BE2C (cell line): ENCODE results near the gene SEC22C.
A peak's percentile ranks its signal among the peaks of the same experiment; 100 is the strongest.

Experiments used
- DNase-seq: peaks from one replicate; pipeline ENCODE4 v3.0.0-alpha.2; 2020
- H3K27me3 ChIP-seq: fragments of 250-450 bp; sonication (Bioruptor Pico); 2 replicates; pipeline ENCODE4 v1.5.1; 2020; ENCODE audit warnings: mild to moderate bottlenecking
- H3K36me3 ChIP-seq: fragments of 250-450 bp; sonication (Bioruptor Pico); 2 replicates; pipeline ENCODE4 v1.5.1; 2020; ENCODE audit warnings: mild to moderate bottlenecking
- H3K4me1 ChIP-seq: fragments of 250-450 bp; sonication (Bioruptor Pico); 2 replicates; pipeline ENCODE4 v1.5.1; 2020
- H3K4me3 ChIP-seq: 2 replicates; pipeline ENCODE4 v1.5.1; 2011; ENCODE audit warnings: low read depth, low read length
- H3K9me3 ChIP-seq: fragments of 250-450 bp; sonication (Bioruptor Pico); 2 replicates; pipeline ENCODE4 v1.5.1; 2020
- TF ChIP-seq, protein P1 (sequence below): IDR thresholded peaks from 2 replicates; pipeline ENCODE4 v1.5.1; 2012; ENCODE audit warnings: mild to moderate bottlenecking, low read depth, low read length

The SEC22C gene

DNA sequence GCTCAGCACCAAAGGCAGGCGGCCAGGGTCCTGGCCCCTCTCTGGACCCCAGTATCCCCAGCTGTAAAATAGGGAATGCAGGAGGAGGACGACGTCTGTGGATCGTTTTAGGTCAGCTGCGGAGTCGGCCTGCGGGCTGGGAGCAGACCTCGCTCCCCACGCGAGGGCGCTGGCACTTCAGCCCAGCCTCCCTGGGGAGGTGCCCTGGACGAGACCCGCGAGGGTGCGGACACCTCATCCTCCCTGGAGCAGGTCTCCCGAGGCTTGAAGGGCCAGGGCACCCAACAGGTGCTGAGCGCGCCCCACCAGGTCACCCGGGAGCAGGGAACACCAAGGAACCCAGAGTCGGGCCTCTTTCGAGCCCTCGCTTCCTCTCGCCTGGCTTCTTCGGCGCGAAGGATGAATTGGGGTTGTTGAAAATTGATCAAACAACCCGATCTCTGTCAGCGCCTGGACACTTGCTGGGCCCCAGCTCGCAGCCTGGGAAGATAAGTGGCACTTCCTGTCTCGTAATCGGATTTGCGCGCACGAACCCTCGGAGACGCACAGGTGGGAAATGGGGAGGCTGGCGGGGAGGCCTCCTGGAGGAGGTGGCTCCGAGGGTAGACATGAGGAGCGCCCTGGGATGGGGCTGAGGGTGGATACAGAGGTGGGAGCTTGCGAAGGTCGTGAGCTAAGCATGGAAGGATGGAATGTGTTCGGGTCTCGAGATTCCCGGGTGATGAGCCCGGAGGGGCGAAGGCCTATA lies 79.9 kb downstream of the SEC22C start:
- H3K36me3 ChIP-seq = no peaks in the 10 kb centered on the region
- peaks cover 17% of the 10 kb centered on the region for H3K27me3 ChIP-seq
- H3K9me3 ChIP-seq = no peaks in the 10 kb centered on the region
- peak overlapping the region; percentile 51 for H3K4me3 ChIP-seq
- peak; percentile 36 for DNase-seq
- TF ChIP-seq, protein P1, sequence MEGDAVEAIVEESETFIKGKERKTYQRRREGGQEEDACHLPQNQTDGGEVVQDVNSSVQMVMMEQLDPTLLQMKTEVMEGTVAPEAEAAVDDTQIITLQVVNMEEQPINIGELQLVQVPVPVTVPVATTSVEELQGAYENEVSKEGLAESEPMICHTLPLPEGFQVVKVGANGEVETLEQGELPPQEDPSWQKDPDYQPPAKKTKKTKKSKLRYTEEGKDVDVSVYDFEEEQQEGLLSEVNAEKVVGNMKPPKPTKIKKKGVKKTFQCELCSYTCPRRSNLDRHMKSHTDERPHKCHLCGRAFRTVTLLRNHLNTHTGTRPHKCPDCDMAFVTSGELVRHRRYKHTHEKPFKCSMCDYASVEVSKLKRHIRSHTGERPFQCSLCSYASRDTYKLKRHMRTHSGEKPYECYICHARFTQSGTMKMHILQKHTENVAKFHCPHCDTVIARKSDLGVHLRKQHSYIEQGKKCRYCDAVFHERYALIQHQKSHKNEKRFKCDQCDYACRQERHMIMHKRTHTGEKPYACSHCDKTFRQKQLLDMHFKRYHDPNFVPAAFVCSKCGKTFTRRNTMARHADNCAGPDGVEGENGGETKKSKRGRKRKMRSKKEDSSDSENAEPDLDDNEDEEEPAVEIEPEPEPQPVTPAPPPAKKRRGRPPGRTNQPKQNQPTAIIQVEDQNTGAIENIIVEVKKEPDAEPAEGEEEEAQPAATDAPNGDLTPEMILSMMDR = peak; percentile 39; the same call in 1 of the 2 replicates
- no peaks in the 10 kb centered on the region; the same call in 1 of the 2 replicates for H3K4me1 ChIP-seq

DNA sequence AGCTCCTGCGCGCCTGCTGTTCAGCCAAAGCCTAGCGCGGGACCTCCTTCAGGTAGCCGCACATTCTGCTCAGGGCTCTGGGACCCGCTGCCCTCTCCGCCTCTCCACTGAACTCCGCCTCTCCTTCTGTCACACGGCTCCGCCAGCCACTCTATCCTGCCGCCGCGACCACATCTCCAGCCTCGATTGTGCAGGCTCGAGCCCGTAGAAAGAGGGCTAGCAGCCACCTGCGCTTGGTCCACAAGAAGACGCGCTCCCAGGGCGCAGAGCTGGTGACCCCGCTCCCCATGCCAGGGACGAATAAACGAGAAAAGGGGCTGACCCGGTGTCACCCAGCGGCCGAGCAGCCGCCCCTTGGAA lies 80.5 kb downstream of the SEC22C start:
- Histone ChIP-seq H3K36me3 (no peaks in the 10 kb centered on the region), H3K9me3 (no peaks in the 10 kb centered on the region), H3K27me3 (peaks cover 17% of the 10 kb centered on the region), H3K4me3 (no peak overlapping the region; the same call in 1 of the 2 replicates), H3K4me1 (no peaks in the 10 kb centered on the region; the same call in 1 of the 2 replicates)
- DNase-seq = no peak
- TF ChIP-seq, protein P1 = no peak

DNA sequence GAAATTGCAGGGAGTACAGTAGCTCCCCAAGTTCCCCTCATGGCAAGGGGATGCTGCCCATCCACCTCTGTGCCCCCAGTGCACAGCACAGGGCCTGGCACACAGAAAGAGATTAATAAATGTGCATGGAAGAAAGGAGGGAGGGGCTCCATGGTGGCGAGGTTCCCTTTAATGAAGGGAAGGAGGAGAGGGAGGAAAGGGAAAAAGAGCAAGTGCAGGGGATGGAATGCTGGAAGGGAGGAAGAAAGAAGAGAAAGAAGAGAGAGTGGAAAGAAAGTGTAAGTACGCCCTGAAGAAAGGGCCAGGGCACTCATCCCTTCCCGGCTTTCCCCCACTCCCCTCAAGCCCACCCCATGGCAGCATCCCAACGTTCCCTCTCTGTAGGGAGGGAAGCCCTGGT lies 80.9 kb downstream of the SEC22C start:
- DNase-seq = no peak
- Histone ChIP-seq H3K9me3 (no peaks in the 10 kb centered on the region), H3K27me3 (peaks cover 17% of the 10 kb centered on the region), H3K4me3 (no peak overlapping the region), H3K4me1 (no peaks in the 10 kb centered on the region; the same call in 1 of the 2 replicates), H3K36me3 (no peaks in the 10 kb centered on the region)
- TF ChIP-seq, protein P1 = no peak

DNA sequence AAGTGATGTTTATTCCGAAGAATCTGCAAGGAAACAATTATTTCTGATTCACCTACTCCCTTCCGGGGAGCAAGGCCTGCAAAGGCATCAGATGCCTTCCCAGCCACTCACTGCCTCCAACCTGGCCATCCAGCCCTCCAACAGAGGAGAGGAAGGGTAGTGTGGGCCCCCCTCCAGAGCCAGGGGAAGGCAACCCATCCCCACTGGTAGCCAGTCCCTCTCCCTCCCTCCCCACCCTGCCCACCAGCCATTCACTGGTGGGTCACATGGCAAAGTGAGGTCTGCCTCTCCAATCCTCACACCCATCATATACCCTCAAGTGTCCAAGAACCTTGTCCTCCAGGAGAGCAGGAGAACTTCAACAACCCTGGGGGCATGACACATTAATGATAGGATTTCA lies 81.7 kb downstream of the SEC22C start:
- H3K4me1 ChIP-seq = no peaks in the 10 kb centered on the region; the same call in 1 of the 2 replicates

DNA sequence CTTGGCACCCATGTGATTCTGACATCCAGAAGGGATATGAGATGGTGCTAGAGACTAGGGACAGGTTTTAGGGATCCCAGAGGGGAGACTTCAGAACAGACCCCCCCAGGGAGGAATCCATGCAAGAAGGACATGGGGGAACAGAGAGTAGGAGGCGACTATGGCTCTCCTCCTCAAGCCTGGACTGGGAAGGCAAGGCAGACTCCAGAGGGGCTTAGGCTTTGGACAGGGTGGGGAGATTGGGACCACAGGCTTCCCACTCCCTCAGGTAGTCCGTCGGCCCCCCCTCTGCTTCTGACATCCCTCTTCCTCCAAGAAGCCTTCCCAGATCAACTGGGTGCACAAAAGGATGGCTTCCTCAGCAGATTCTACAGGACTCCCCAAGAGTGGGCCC lies 82.3 kb downstream of the SEC22C start:
- Histone ChIP-seq H3K4me3 (no peak overlapping the region), H3K9me3 (no peaks in the 10 kb centered on the region), H3K4me1 (no peaks in the 10 kb centered on the region; the same call in 1 of the 2 replicates), H3K27me3 (peaks cover 17% of the 10 kb centered on the region), H3K36me3 (no peaks in the 10 kb centered on the region)
- TF ChIP-seq, protein P1 = no peak
- no peak for DNase-seq

More for the DNA sequence above, 81.7 kb downstream of the SEC22C start:
- TF ChIP-seq, protein P1 = no peak
- peaks cover 17% of the 10 kb centered on the region for H3K27me3 ChIP-seq
- H3K4me3 ChIP-seq = no peak overlapping the region
- DNase-seq = no peak
- H3K36me3 ChIP-seq = no peaks in the 10 kb centered on the region
- H3K9me3 ChIP-seq = no peaks in the 10 kb centered on the region

DNA sequence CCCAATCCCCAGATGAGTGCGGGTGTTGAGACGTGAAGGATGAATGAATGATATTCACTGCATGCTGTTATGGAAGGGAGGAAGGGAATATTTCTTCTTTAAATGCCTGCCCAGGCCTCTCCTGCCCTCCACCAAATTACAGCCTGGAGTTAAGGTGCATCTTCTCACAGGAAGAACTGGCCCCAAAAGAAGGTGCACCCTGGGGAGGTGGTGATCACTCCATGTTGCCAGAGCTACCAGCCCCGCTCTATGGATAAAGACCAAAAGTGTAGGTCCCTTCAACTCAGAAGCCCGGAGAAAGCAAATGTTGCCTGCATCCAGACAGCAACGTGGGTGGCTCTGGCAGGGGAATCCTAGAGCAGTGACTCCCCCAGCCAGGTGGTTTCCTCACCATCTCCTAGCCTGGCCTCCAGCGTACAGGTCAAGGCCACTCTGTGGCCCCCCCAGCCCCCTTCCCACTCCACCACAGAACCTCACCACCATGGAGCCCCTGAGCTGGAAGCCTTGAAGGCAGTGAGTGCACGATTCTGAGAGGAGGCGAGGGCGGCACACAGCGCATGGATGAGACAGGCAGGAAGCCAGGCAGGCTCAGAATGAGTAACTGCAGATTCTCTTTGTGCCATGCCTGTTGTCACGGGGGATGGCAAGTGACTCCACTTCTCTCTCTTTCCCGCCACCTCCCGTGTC lies 82.8 kb downstream of the SEC22C start:
- TF ChIP-seq, protein P1 = no peak
- Histone ChIP-seq H3K36me3 (no peaks in the 10 kb centered on the region), H3K4me3 (no peak overlapping the region), H3K9me3 (no peaks in the 10 kb centered on the region), H3K4me1 (no peaks in the 10 kb centered on the region; the same call in 1 of the 2 replicates), H3K27me3 (peaks cover 17% of the 10 kb centered on the region)
- DNase-seq = no peak
